ENCODE measurements around the gene CRYL1. TPM values are rescaled to one million over a fixed set of nuclear protein-coding genes. Genes with fewer than 3 reads are reported as not detected.

CRYL1 gene
- total RNA-seq, 5 donors from 2014 or later (not counting 1 experiment from before 2014, with no cell fraction given): 12.3 to 21.5 (median 17.9) TPM

- no peak for ATAC-seq (replicated peaks in 1 of 4)
- ChIA-PET CTCF (interaction anchor here in 1 of 2 donors (0.6 kb wide), 1 partner anchor 198 kb away, joined by 6 read pairs; no protein-coding TSS in a partner anchor), POLR2A (no interaction called here)
- no peak overlapping the region for H3K4me3 ChIP-seq (ENCODE audit: control insufficient read depth in 1 of 2, extremely low read depth in 1 of 2, low read length in 1 of 2)
- no peaks in the 10 kb centered on the region for H3K9me3 ChIP-seq
- Mint-ChIP-seq H3K27me3 (no peaks in the 10 kb centered on the region), H3K4me3 (no peak overlapping the region), H3K9me3 (peaks cover 0 to 4% (median 0%) of the 10 kb centered on the region in 3 donors), H3K4me1 (no peaks in the 10 kb centered on the region), H3K27ac (no peak overlapping the region), H3K36me3 (no peaks in the 10 kb centered on the region)
- no peaks in the 10 kb centered on the region for H3K4me1 ChIP-seq (ENCODE audit: control insufficient read depth in 1 of 2, extremely low read depth in 1 of 2, insufficient read depth in 2 of 2, low read length in 2 of 2)
- DNase-seq: no peak
- H3K36me3 ChIP-seq (ENCODE audit: control insufficient read depth in 2 of 2, extremely low read depth in 1 of 2, insufficient read depth in 1 of 2, low read length in 1 of 2): no peaks in the 10 kb centered on the region
- 92% methylated on average over 24 of the region's 26 CpGs for WGBS (ENCODE audit: insufficient coverage)
- H3K27ac ChIP-seq (ENCODE audit: low read length): no peak overlapping the region
- no peaks in the 10 kb centered on the region for H3K27me3 ChIP-seq (replicated peaks in 1 of 2; ENCODE audit: control insufficient read depth in 2 of 2, extremely low read depth in 1 of 2, insufficient read depth in 2 of 2, low read length in 1 of 2)
Observed at GRCh38 chr13:20395061-20395916, 130.4 kb downstream of the CRYL1 start.

- Histone ChIP-seq H3K36me3 (ENCODE audit: control insufficient read depth in 2 of 2, extremely low read depth in 1 of 2, insufficient read depth in 1 of 2, low read length in 1 of 2) (no peaks in the 10 kb centered on the region), H3K4me3 (ENCODE audit: control insufficient read depth in 1 of 2, extremely low read depth in 1 of 2, low read length in 1 of 2) (no peak overlapping the region), H3K9me3 (no peaks in the 10 kb centered on the region), H3K27me3 (replicated peaks in 1 of 2; ENCODE audit: control insufficient read depth in 2 of 2, extremely low read depth in 1 of 2, insufficient read depth in 2 of 2, low read length in 1 of 2) (no peaks in the 10 kb centered on the region), H3K4me1 (ENCODE audit: control insufficient read depth in 1 of 2, extremely low read depth in 1 of 2, insufficient read depth in 2 of 2, low read length in 2 of 2) (no peaks in the 10 kb centered on the region), H3K27ac (ENCODE audit: low read length) (no peak overlapping the region)
- no peak for ATAC-seq (replicated peaks in 1 of 4)
- CTCF ChIA-PET: no interaction called here
- no peak overlapping the region for H3K4me3 Mint-ChIP-seq
- WGBS (ENCODE audit: insufficient coverage): 79% methylated on average over 30 of the region's 30 CpGs
- POLR2A ChIA-PET: no interaction called here
- H3K9me3 Mint-ChIP-seq: peaks cover 0 to 4% (median 0%) of the 10 kb centered on the region in 3 donors
- H3K4me1 Mint-ChIP-seq: no peaks in the 10 kb centered on the region
- DNase-seq: no peak
- no peak overlapping the region for H3K27ac Mint-ChIP-seq
- H3K36me3 Mint-ChIP-seq: no peaks in the 10 kb centered on the region
- H3K27me3 Mint-ChIP-seq: no peaks in the 10 kb centered on the region
Observed at GRCh38 chr13:20394506-20394905, 131.2 kb downstream of the CRYL1 start.

GRCh38 chr13:20394169-20394501, 131.5 kb downstream of the CRYL1 start:
- H3K27me3 ChIP-seq (replicated peaks in 1 of 2; ENCODE audit: control insufficient read depth in 2 of 2, extremely low read depth in 1 of 2, insufficient read depth in 2 of 2, low read length in 1 of 2): no peaks in the 10 kb centered on the region
- ChIA-PET CTCF (no interaction called here), POLR2A (no interaction called here)
- H3K9me3 ChIP-seq: no peaks in the 10 kb centered on the region
- WGBS (ENCODE audit: insufficient coverage): 96% methylated on average over 8 of the region's 8 CpGs
- H3K36me3 ChIP-seq (ENCODE audit: control insufficient read depth in 2 of 2, extremely low read depth in 1 of 2, insufficient read depth in 1 of 2, low read length in 1 of 2): no peaks in the 10 kb centered on the region
- H3K27me3 Mint-ChIP-seq: no peaks in the 10 kb centered on the region
- H3K9me3 Mint-ChIP-seq: peaks cover 0 to 4% (median 0%) of the 10 kb centered on the region in 3 donors
- H3K4me3 ChIP-seq (ENCODE audit: control insufficient read depth in 1 of 2, extremely low read depth in 1 of 2, low read length in 1 of 2): no peak overlapping the region
- no peak overlapping the region for H3K27ac Mint-ChIP-seq
- no peak overlapping the region for H3K27ac ChIP-seq (ENCODE audit: low read length)
- no peak overlapping the region for H3K4me3 Mint-ChIP-seq
- no peaks in the 10 kb centered on the region for H3K4me1 ChIP-seq (ENCODE audit: control insufficient read depth in 1 of 2, extremely low read depth in 1 of 2, insufficient read depth in 2 of 2, low read length in 2 of 2)
- H3K4me1 Mint-ChIP-seq: no peaks in the 10 kb centered on the region
- H3K36me3 Mint-ChIP-seq: no peaks in the 10 kb centered on the region
- ATAC-seq (replicated peaks in 1 of 4) (no peak), DNase-seq (no peak)

GRCh38 chr13:20393273-20394168, 132.1 kb downstream of the CRYL1 start:
- H3K4me3 ChIP-seq (ENCODE audit: control insufficient read depth in 1 of 2, extremely low read depth in 1 of 2, low read length in 1 of 2): no peak overlapping the region
- no peak for DNase-seq
- no peak overlapping the region for H3K27ac ChIP-seq (ENCODE audit: low read length)
- Mint-ChIP-seq H3K9me3 (peaks cover 0 to 4% (median 0%) of the 10 kb centered on the region in 3 donors), H3K36me3 (no peaks in the 10 kb centered on the region), H3K4me1 (no peaks in the 10 kb centered on the region), H3K27ac (no peak overlapping the region), H3K27me3 (no peaks in the 10 kb centered on the region), H3K4me3 (no peak overlapping the region)
- no peaks in the 10 kb centered on the region for H3K36me3 ChIP-seq (ENCODE audit: control insufficient read depth in 2 of 2, extremely low read depth in 1 of 2, insufficient read depth in 1 of 2, low read length in 1 of 2)
- WGBS (ENCODE audit: insufficient coverage): 98% methylated on average over 10 of the region's 10 CpGs
- H3K9me3 ChIP-seq: no peaks in the 10 kb centered on the region
- H3K4me1 ChIP-seq (ENCODE audit: control insufficient read depth in 1 of 2, extremely low read depth in 1 of 2, insufficient read depth in 2 of 2, low read length in 2 of 2): no peaks in the 10 kb centered on the region
- CTCF ChIA-PET: no interaction called here
- no peaks in the 10 kb centered on the region for H3K27me3 ChIP-seq (replicated peaks in 1 of 2; ENCODE audit: control insufficient read depth in 2 of 2, extremely low read depth in 1 of 2, insufficient read depth in 2 of 2, low read length in 1 of 2)
- POLR2A ChIA-PET: no interaction called here
- no peak for ATAC-seq (replicated peaks in 1 of 4)

- H3K4me1 ChIP-seq (ENCODE audit: control insufficient read depth in 1 of 2, extremely low read depth in 1 of 2, insufficient read depth in 2 of 2, low read length in 2 of 2): peaks cover 0 to 3% of the 10 kb centered on the region in 2 experiments
- H3K9me3 ChIP-seq: no peaks in the 10 kb centered on the region
- 100% methylated on average over 4 of the region's 4 CpGs for WGBS (ENCODE audit: insufficient coverage)
- ATAC-seq (replicated peaks in 1 of 4) (no peak), DNase-seq (no peak)
- ChIA-PET CTCF (no interaction called here), POLR2A (no interaction called here)
- H3K27ac Mint-ChIP-seq: no peak overlapping the region
- H3K36me3 Mint-ChIP-seq: no peaks in the 10 kb centered on the region
- no peaks in the 10 kb centered on the region for H3K36me3 ChIP-seq (ENCODE audit: control insufficient read depth in 2 of 2, extremely low read depth in 1 of 2, insufficient read depth in 1 of 2, low read length in 1 of 2)
- peaks cover 2 to 6% (median 3%) of the 10 kb centered on the region in 3 donors for H3K4me1 Mint-ChIP-seq
- no peak overlapping the region for H3K27ac ChIP-seq (ENCODE audit: low read length)
- no peaks in the 10 kb centered on the region for H3K27me3 Mint-ChIP-seq
- no peak overlapping the region for H3K4me3 ChIP-seq (ENCODE audit: control insufficient read depth in 1 of 2, extremely low read depth in 1 of 2, low read length in 1 of 2)
- H3K4me3 Mint-ChIP-seq: no peak overlapping the region
- no peaks in the 10 kb centered on the region for H3K27me3 ChIP-seq (replicated peaks in 1 of 2; ENCODE audit: control insufficient read depth in 2 of 2, extremely low read depth in 1 of 2, insufficient read depth in 2 of 2, low read length in 1 of 2)
- peaks cover 0 to 4% (median 0%) of the 10 kb centered on the region in 3 donors for H3K9me3 Mint-ChIP-seq
Observed at GRCh38 chr13:20392530-20392929, 133.1 kb downstream of the CRYL1 start.

GRCh38 chr13:20391597-20392452, 133.8 kb downstream of the CRYL1 start:
- Histone ChIP-seq H3K4me1 (ENCODE audit: control insufficient read depth in 1 of 2, extremely low read depth in 1 of 2, insufficient read depth in 2 of 2, low read length in 2 of 2) (peaks cover 0 to 3% of the 10 kb centered on the region in 2 experiments), H3K27ac (ENCODE audit: low read length) (no peak overlapping the region), H3K36me3 (ENCODE audit: control insufficient read depth in 2 of 2, extremely low read depth in 1 of 2, insufficient read depth in 1 of 2, low read length in 1 of 2) (no peaks in the 10 kb centered on the region), H3K9me3 (no peaks in the 10 kb centered on the region), H3K4me3 (ENCODE audit: control insufficient read depth in 1 of 2, extremely low read depth in 1 of 2, low read length in 1 of 2) (no peak overlapping the region), H3K27me3 (replicated peaks in 1 of 2; ENCODE audit: control insufficient read depth in 2 of 2, extremely low read depth in 1 of 2, insufficient read depth in 2 of 2, low read length in 1 of 2) (no peaks in the 10 kb centered on the region)
- no peak overlapping the region for H3K4me3 Mint-ChIP-seq
- DNase-seq: no peak
- WGBS (ENCODE audit: insufficient coverage): 97% methylated on average over 67 of the region's 69 CpGs
- no peaks in the 10 kb centered on the region for H3K27me3 Mint-ChIP-seq
- ChIA-PET POLR2A (no interaction called here), CTCF (no interaction called here)
- peaks cover 3 to 8% (median 5%) of the 10 kb centered on the region in 3 donors for H3K4me1 Mint-ChIP-seq
- no peak overlapping the region for H3K27ac Mint-ChIP-seq
- no peaks in the 10 kb centered on the region for H3K36me3 Mint-ChIP-seq
- ATAC-seq (replicated peaks in 1 of 4): no peak
- peaks cover 0 to 4% (median 0%) of the 10 kb centered on the region in 3 donors for H3K9me3 Mint-ChIP-seq

Measured in T-cell (primary cell).